ENCODE data around the gene SSH2. TPM values are rescaled to one million over a fixed set of nuclear protein-coding genes. Genes with fewer than 3 reads are reported as not detected.

The SSH2 gene
- total RNA-seq, 6 experiments from 2014 or later: 22.2 to 27.0 (median 23.2) TPM

GRCh38 chr17:29645515-29646051, 284.4 kb downstream of the SSH2 start:
- peak; percentile 48 for DNase-seq
- Mint-ChIP-seq H3K4me1 (ENCODE audit: low read depth) (peaks cover 26% of the 10 kb centered on the region), H3K27ac (peak overlapping the region; percentile 84), H3K27me3 (ENCODE audit: insufficient read depth) (peaks cover 3% of the 10 kb centered on the region; the same call in 1 of the 2 replicates), H3K36me3 (ENCODE audit: low read depth) (peaks cover 14% of the 10 kb centered on the region), H3K4me3 (peak overlapping the region; percentile 15; the same call in 1 of the 2 replicates), H3K9me3 (no peaks in the 10 kb centered on the region)
- TF ChIP-seq CTCF (IDR thresholded peaks at IDR 0.05): no peak

DNA sequence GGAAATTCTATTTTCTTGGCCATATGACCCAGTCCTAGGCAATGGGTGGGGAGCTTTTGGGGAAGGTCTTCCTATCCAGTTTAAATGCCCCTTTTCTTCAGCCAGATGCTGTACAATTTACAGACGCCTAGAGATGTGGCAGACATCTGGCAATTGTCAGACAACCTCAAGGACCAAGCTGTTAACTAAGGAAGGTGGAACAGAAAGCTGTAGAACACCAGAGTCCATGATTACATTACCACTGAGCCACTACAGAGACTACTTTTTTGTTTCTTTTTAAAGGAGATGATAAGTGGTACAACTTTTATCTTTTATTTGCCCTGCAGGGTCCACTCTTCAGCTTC, 286.2 kb downstream of the SSH2 start:
- H3K9me3 Mint-ChIP-seq: no peaks in the 10 kb centered on the region
- no peak for TF ChIP-seq CTCF (IDR thresholded peaks at IDR 0.05)
- peaks cover 7% of the 10 kb centered on the region; the same call in 1 of the 2 replicates for H3K36me3 Mint-ChIP-seq (ENCODE audit: low read depth)
- peaks cover 44% of the 10 kb centered on the region for H3K4me1 Mint-ChIP-seq (ENCODE audit: low read depth)
- H3K4me3 Mint-ChIP-seq: no peak overlapping the region; the same call in 1 of the 2 replicates
- H3K27me3 Mint-ChIP-seq (ENCODE audit: insufficient read depth): peaks cover 3% of the 10 kb centered on the region; the same call in 1 of the 2 replicates
- H3K27ac Mint-ChIP-seq: no peak overlapping the region
- no peak for DNase-seq

DNA sequence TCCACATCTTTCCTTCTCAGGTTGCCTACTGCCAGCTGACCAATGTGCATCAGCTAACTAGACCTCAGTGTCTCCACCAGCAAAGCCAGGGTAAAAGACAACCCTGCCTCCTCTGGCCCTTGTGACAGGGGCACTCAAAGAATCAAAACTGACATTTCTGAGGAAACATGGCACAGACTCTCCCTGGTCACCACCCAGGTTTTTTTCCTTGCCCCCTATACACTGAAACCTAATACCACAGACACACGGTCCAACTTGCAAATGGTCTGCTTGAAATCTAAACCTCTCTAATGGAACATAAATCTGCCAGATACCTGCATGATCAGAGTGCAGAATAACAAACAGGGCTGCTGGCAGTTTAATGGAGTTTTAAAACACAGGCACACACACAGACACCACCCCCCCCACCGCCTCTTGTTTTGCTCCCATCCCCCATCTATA, 287.8 kb downstream of the SSH2 start:
- Mint-ChIP-seq H3K4me1 (ENCODE audit: low read depth) (peaks cover 49% of the 10 kb centered on the region), H3K4me3 (no peak overlapping the region), H3K36me3 (ENCODE audit: low read depth) (no peaks in the 10 kb centered on the region), H3K27me3 (ENCODE audit: insufficient read depth) (peaks cover 5% of the 10 kb centered on the region), H3K9me3 (no peaks in the 10 kb centered on the region), H3K27ac (peak overlapping the region; percentile 17; the same call in 1 of the 2 replicates)
- no peak for DNase-seq
- no peak for TF ChIP-seq CTCF (IDR thresholded peaks at IDR 0.05)

GRCh38 chr17:29640981-29641642, 288.9 kb downstream of the SSH2 start:
- DNase-seq: no peak
- Mint-ChIP-seq H3K4me1 (ENCODE audit: low read depth) (peaks cover 46% of the 10 kb centered on the region), H3K9me3 (no peaks in the 10 kb centered on the region), H3K27me3 (ENCODE audit: insufficient read depth) (peaks cover 2% of the 10 kb centered on the region; the same call in 1 of the 2 replicates), H3K36me3 (ENCODE audit: low read depth) (peaks cover 6% of the 10 kb centered on the region), H3K27ac (peak overlapping the region; percentile 93), H3K4me3 (no peak overlapping the region)
- TF ChIP-seq CTCF (IDR thresholded peaks at IDR 0.05): no peak

GRCh38 chr17:29640413-29640812, 289.6 kb downstream of the SSH2 start:
- peaks cover 12% of the 10 kb centered on the region for H3K36me3 Mint-ChIP-seq (ENCODE audit: low read depth)
- TF ChIP-seq CTCF (IDR thresholded peaks at IDR 0.05): no peak
- peaks cover 39% of the 10 kb centered on the region for H3K4me1 Mint-ChIP-seq (ENCODE audit: low read depth)
- H3K27me3 Mint-ChIP-seq (ENCODE audit: insufficient read depth): peaks cover 2% of the 10 kb centered on the region; the same call in 1 of the 2 replicates
- DNase-seq: peak; percentile 66
- peak overlapping the region; percentile 72 for H3K4me3 Mint-ChIP-seq
- H3K27ac Mint-ChIP-seq: peak overlapping the region; percentile 93
- no peaks in the 10 kb centered on the region for H3K9me3 Mint-ChIP-seq
